Breast epithelium (tissue), 4 donors: ENCODE data around the gene ADCY5. TPM values are rescaled to one million over a fixed set of nuclear protein-coding genes. Genes with fewer than 3 reads are reported as not detected.

Experiments
- DNase-seq, 2 donors: peaks; one replicate each; pipeline ENCODE4 v3.0.0-alpha.2; 2019; ENCODE audit warnings: low spot score in 2 of 2
- H3K27ac ChIP-seq, 2 donors: fragments of 200-600 bp; sonication (generic) in 1 of 2; one replicate each; pipeline ENCODE4 v1.5.1; 2016 to 2019; ENCODE audit warnings: mild to moderate bottlenecking in 1 of 2
- H3K27me3 ChIP-seq, 2 donors: fragments of 200-600 bp; sonication (generic) in 1 of 2; one replicate each; pipeline versions ENCODE4 v1.5.1 to v1.6.0; 2017 to 2019; ENCODE audit warnings: control low read depth in 1 of 2, mild to moderate bottlenecking in 1 of 2
- H3K36me3 ChIP-seq: fragments of 200-600 bp; one replicate; pipeline ENCODE4 v1.5.1; 2019
- H3K4me1 ChIP-seq, 2 donors: fragments of 200-600 bp; sonication (generic); one replicate each; pipeline ENCODE4 v1.5.1; 2016 to 2019; ENCODE audit warnings: control low read depth in 1 of 2
- H3K4me3 ChIP-seq, 3 donors: fragments of 200-600 bp; sonication (generic); 1 replicate in 2 of 3; 2 replicates in 1 of 3; pipeline ENCODE4 v1.5.1; 2016 to 2019; ENCODE audit warnings: mild to moderate bottlenecking in 3 of 3, moderate library complexity in 2 of 3
- H3K9me3 ChIP-seq, 2 donors: fragments of 200-600 bp; sonication (generic) in 1 of 2; one replicate each; pipeline ENCODE4 v1.5.1; 2016 to 2019; ENCODE audit warnings: control low read depth in 1 of 2
- CTCF ChIP-seq, 3 donors: fragments of 450-650 bp; IDR thresholded peaks; one replicate each; pipeline ENCODE4 v1.5.1; 2016 to 2017; ENCODE audit warnings: antibody characterized with exemption in 3 of 3, mild to moderate bottlenecking in 3 of 3, moderate library complexity in 3 of 3
- POLR2A ChIP-seq: fragments of 450-650 bp; IDR thresholded peaks from one replicate; pipeline ENCODE4 v1.6.1; 2016; ENCODE audit warnings: antibody characterized with exemption, mild to moderate bottlenecking, moderate library complexity
- POLR2AphosphoS5 ChIP-seq, 3 donors: sonication (generic); formaldehyde crosslinking; IDR thresholded peaks; one replicate each; pipeline ENCODE4 v1.6.1; 2017; ENCODE audit warnings: antibody characterized with exemption in 3 of 3
- intact Hi-C: fragments of 100-400 bp; cut with DNase I; formaldehyde crosslinking; loops from one replicate; pipeline ENCODE4 v1.15.1; 2023; ENCODE audit warnings: low total_unique reads
- total RNA-seq, 3 donors: library from RNA; depleted of rRNA; stranded (reverse); fragments of >200 nt; gene quantifications; one replicate each; pipeline ENCODE4 v1.1.0, GENCODE V29; 2016

The ADCY5 gene
- total RNA-seq, 3 donors from 2014 or later, result 10.1 to 32.5 (median 11.5) TPM

GRCh38 chr3:123481071-123481470 lies 32.2 kb upstream of the ADCY5 start:
- Histone ChIP-seq H3K4me3 (no peak overlapping the region), H3K27ac (peak overlapping the region; percentile 12 to 33), H3K27me3 (no peaks in the 10 kb centered on the region), H3K36me3 (no peaks in the 10 kb centered on the region), H3K9me3 (no peaks in the 10 kb centered on the region), H3K4me1 (no peaks in the 10 kb centered on the region)
- peak in 1 of 2 donors; percentile 36 for DNase-seq
- TF ChIP-seq POLR2AphosphoS5 (IDR thresholded peaks at IDR 0.05) (no peak), POLR2A (no peak), CTCF (IDR thresholded peaks at IDR 0.05) (no peak)
- intact Hi-C loops, result loop anchor here (10.0 kb wide), 1 partner anchor 146 kb away; no protein-coding TSS in a partner anchor

- peak overlapping the region in 1 of 2 donors; percentile 12 for H3K27ac ChIP-seq
- intact Hi-C loops, result loop anchor here (10.0 kb wide), 1 partner anchor 146 kb away; no protein-coding TSS in a partner anchor
- no peaks in the 10 kb centered on the region for H3K9me3 ChIP-seq
- DNase-seq, result no peak
- H3K4me1 ChIP-seq, result no peaks in the 10 kb centered on the region
- H3K36me3 ChIP-seq, result no peaks in the 10 kb centered on the region
- no peaks in the 10 kb centered on the region for H3K27me3 ChIP-seq
- H3K4me3 ChIP-seq, result no peak overlapping the region
- TF ChIP-seq POLR2A, result no peak
- TF ChIP-seq CTCF (IDR thresholded peaks at IDR 0.05), result no peak
- TF ChIP-seq POLR2AphosphoS5 (IDR thresholded peaks at IDR 0.05), result no peak
Observed at GRCh38 chr3:123480428-123480827, 31.5 kb upstream of the ADCY5 start.

- TF ChIP-seq POLR2A, result no peak
- TF ChIP-seq CTCF (IDR thresholded peaks at IDR 0.05), result no peak
- TF ChIP-seq POLR2AphosphoS5 (IDR thresholded peaks at IDR 0.05), result no peak
- intact Hi-C loops, result loop anchor here (10.0 kb wide), 1 partner anchor 145 kb away; no protein-coding TSS in a partner anchor
- Histone ChIP-seq H3K9me3 (no peaks in the 10 kb centered on the region), H3K27ac (no peak overlapping the region), H3K27me3 (no peaks in the 10 kb centered on the region), H3K36me3 (no peaks in the 10 kb centered on the region), H3K4me1 (no peaks in the 10 kb centered on the region), H3K4me3 (no peak overlapping the region)
- no peak for DNase-seq
Observed at GRCh38 chr3:123479891-123480290, 31.0 kb upstream of the ADCY5 start.

- Histone ChIP-seq H3K4me1 (no peaks in the 10 kb centered on the region), H3K9me3 (no peaks in the 10 kb centered on the region), H3K27me3 (no peaks in the 10 kb centered on the region), H3K4me3 (no peak overlapping the region), H3K36me3 (no peaks in the 10 kb centered on the region), H3K27ac (no peak overlapping the region)
- intact Hi-C loops, result no loop called here
- no peak for DNase-seq
- no peak for TF ChIP-seq CTCF (IDR thresholded peaks at IDR 0.05)
- TF ChIP-seq POLR2A, result no peak
- no peak for TF ChIP-seq POLR2AphosphoS5 (IDR thresholded peaks at IDR 0.05)
Observed at GRCh38 chr3:123478314-123478713, 29.4 kb upstream of the ADCY5 start.

- intact Hi-C loops, result no loop called here
- H3K4me3 ChIP-seq, result no peak overlapping the region
- no peaks in the 10 kb centered on the region for H3K4me1 ChIP-seq
- no peak overlapping the region for H3K27ac ChIP-seq
- no peaks in the 10 kb centered on the region for H3K9me3 ChIP-seq
- no peaks in the 10 kb centered on the region for H3K36me3 ChIP-seq
- TF ChIP-seq CTCF (IDR thresholded peaks at IDR 0.05) (no peak), POLR2A (no peak), POLR2AphosphoS5 (IDR thresholded peaks at IDR 0.05) (no peak)
- no peak for DNase-seq
- no peaks in the 10 kb centered on the region for H3K27me3 ChIP-seq
Observed at GRCh38 chr3:123476967-123477750, 28.3 kb upstream of the ADCY5 start.
